Skeletal muscle satellite cell (primary cell): ENCODE measurements around the gene PDZD11.
"Not testable (repeated sequence)": the region's sequence is repeated elsewhere in the genome, so short reads cannot be mapped to it uniquely, and the experiment has no call there.

ENCODE experiments used
- H3K27me3 ChIP-seq: 2 replicates; pipeline ENCODE4 v1.7.0; 2013; ENCODE audit warnings: low read length; ENCODE audit not compliant: control insufficient read depth, insufficient read depth
- H3K36me3 ChIP-seq: 2 replicates; pipeline ENCODE4 v1.7.0; 2013; ENCODE audit warnings: mild to moderate bottlenecking, control low read depth, low read length; ENCODE audit not compliant: insufficient read depth
- H3K4me1 ChIP-seq: 2 replicates; pipeline ENCODE4 v1.7.0; 2013; ENCODE audit warnings: low read length; ENCODE audit not compliant: control insufficient read depth, insufficient read depth
- H3K4me2 ChIP-seq: 2 replicates; pipeline ENCODE4 v1.7.0; 2013; ENCODE audit warnings: mild to moderate bottlenecking, low read length
- H3K4me3 ChIP-seq: 2 replicates; pipeline ENCODE4 v1.7.0; 2013; ENCODE audit warnings: low read length
- H3K9ac ChIP-seq: 2 replicates; pipeline ENCODE4 v1.7.0; 2013; ENCODE audit warnings: mild to moderate bottlenecking, low read depth, low read length, moderate library complexity
- H3K9me3 ChIP-seq: replicated peaks from 2 replicates; pipeline ENCODE4 v1.7.0; 2013; ENCODE audit warnings: mild to moderate bottlenecking, control low read depth, low read length

PDZD11 gene

GRCh38 chrX:70289168-70289792 is 447 bp downstream of the PDZD11 start:
- Histone ChIP-seq H3K4me2 (peak overlapping the region; percentile 84), H3K4me1 (peaks cover 11% of the 10 kb centered on the region), H3K9me3 (no peaks in the 10 kb centered on the region), H3K4me3 (peak overlapping the region; percentile 76), H3K9ac (peak overlapping the region; percentile 87), H3K36me3 (peaks cover 4% of the 10 kb centered on the region), H3K27me3 (no peaks in the 10 kb centered on the region)

GRCh38 chrX:70281951-70282350 is 7.8 kb downstream of the PDZD11 start, which contains the start of gene RAB41:
RAB41 (plus strand) TSS chrX:70282172; CDS start chrX:70282218, 46 bp downstream.
- Histone ChIP-seq H3K4me1 (no peaks in the 10 kb centered on the region), H3K4me2 (no peak within 1 kb of the TSS), H3K9me3 (no peaks in the 10 kb centered on the region), H3K36me3 (no peaks in the 10 kb centered on the region), H3K9ac (no peak within 1 kb of the TSS), H3K27me3 (no peaks in the 10 kb centered on the region), H3K4me3 (no peak within 1 kb of the TSS)

DNA sequence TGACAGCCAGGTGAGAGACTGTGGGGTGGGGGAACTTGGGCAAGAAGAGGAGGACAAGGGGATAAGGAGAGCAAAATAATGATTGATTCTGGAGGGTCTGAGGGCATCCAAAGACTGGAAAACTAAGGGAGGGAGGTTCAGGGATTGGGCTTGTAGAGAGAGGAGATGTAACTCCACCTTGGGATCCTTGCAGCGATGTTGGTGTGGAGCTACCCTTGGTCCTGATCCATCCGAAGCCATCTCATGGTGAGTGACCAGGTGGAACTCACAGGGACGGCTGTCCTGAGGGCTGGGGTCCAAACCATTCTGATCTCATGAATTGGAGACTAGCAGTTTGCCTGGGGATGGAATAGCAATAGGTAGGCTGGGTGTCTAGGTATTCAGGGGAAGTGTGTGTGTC is 9.2 kb downstream of the PDZD11 start:
- Histone ChIP-seq H3K9me3 (no peaks in the 10 kb centered on the region), H3K36me3 (no peaks in the 10 kb centered on the region), H3K4me2 (no peak overlapping the region), H3K9ac (no peak overlapping the region), H3K27me3 (no peaks in the 10 kb centered on the region), H3K4me1 (no peaks in the 10 kb centered on the region), H3K4me3 (no peak overlapping the region)

- H3K9me3 ChIP-seq: no peaks in the 10 kb centered on the region
- no peak overlapping the region for H3K9ac ChIP-seq
- no peaks in the 10 kb centered on the region for H3K27me3 ChIP-seq
- no peak overlapping the region for H3K4me2 ChIP-seq
- no peak overlapping the region for H3K4me3 ChIP-seq
- H3K4me1 ChIP-seq: no peaks in the 10 kb centered on the region
- no peaks in the 10 kb centered on the region for H3K36me3 ChIP-seq
Measured at GRCh38 chrX:70279081-70279480, 10.6 kb downstream of the PDZD11 start.

GRCh38 chrX:70274029-70274428 is 15.7 kb downstream of the PDZD11 start:
- H3K4me2 ChIP-seq, H3K4me1 ChIP-seq, H3K9ac ChIP-seq, H3K36me3 ChIP-seq, H3K9me3 ChIP-seq, H3K4me3 ChIP-seq, H3K27me3 ChIP-seq: not testable (repeated sequence)

DNA sequence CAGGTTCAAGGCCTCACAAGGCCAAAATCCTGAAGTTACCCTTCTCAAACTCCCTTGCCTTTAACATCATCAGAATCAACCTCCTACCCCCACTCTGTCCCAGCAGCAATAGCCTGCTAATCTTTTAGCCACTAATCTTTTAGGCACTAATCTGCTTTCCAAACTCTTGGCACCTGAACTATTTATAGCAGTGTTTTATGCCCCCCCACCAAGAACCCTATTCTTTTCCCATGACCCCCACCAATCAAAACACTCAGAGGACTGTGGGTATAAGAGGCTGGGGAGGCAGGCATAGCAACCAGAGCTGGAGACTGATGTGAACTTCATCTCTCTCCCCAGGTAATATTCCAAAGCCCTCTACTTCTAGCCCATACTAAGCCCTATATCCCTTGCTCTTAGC is 21.7 kb downstream of the PDZD11 start, which contains the start of gene ARR3:
ARR3 (plus strand) TSS at position 301 of the 400 bp plus-strand sequence. CDS start 1,052 bp downstream, outside the sequence.
- Histone ChIP-seq H3K36me3 (no peaks in the 10 kb centered on the region), H3K27me3 (peaks cover 10% of the 10 kb centered on the region), H3K4me2 (no peak within 1 kb of the TSS), H3K9ac (no peak within 1 kb of the TSS), H3K4me3 (no peak within 1 kb of the TSS), H3K4me1 (no peaks in the 10 kb centered on the region), H3K9me3 (no peaks in the 10 kb centered on the region)

DNA sequence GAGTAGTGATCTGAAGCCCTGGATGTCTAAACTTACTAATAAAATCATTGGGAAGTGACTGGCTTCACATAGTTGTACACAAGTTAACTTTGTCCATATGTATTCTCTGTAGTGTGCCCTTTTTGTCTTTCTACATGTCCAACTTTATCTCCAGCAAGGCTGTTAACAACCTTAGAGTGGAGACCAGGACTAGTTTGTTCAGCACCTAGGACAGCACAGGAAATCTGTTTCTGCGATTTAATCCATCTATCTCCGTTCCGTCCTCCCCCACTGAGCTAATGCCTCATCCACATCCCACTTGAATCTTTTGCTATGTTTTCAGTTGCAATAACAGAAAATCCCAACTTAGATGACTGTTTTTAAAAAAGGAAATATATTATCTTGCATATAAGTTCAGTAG is 24.9 kb downstream of the PDZD11 start:
- H3K27me3 ChIP-seq: peaks cover 6% of the 10 kb centered on the region
- no peaks in the 10 kb centered on the region for H3K36me3 ChIP-seq
- H3K9ac ChIP-seq: no peak overlapping the region
- no peak overlapping the region for H3K4me2 ChIP-seq
- H3K4me3 ChIP-seq: no peak overlapping the region
- no peaks in the 10 kb centered on the region for H3K9me3 ChIP-seq
- H3K4me1 ChIP-seq: no peaks in the 10 kb centered on the region

DNA sequence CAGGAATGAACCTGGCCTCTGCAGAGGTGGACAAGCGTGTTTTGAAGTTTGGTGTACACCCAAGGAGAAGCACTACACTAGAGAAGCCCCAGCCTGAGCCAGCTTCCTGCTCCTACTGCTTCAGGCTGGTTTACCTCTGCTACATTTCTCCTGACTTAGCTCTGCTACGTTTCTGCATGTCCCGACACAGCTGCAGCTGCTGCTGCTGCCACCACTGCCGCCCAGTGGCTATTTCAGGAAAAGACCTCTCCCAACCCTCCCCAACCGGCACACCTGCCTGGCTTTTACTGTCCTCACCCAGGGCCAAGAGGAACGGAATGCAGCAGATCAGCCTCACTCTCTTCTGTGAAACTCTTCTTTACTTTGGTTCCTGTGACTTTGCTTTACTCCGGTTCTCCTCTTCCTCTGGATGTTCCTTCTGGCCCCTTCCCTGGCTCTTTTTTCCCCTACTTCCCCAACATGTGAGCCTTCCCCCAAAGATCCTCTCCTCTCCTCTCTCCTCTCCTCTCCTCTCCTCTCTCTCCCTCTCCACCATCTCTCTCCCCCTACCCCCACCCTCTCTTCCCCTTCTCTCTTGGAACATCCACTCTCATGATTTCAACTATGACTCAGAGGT is 26.7 kb downstream of the PDZD11 start:
- no peaks in the 10 kb centered on the region for H3K36me3 ChIP-seq
- H3K9ac ChIP-seq: no peak overlapping the region
- no peak overlapping the region for H3K4me2 ChIP-seq
- H3K27me3 ChIP-seq: peaks cover 6% of the 10 kb centered on the region
- H3K9me3 ChIP-seq: no peaks in the 10 kb centered on the region
- no peaks in the 10 kb centered on the region for H3K4me1 ChIP-seq
- no peak overlapping the region for H3K4me3 ChIP-seq

DNA sequence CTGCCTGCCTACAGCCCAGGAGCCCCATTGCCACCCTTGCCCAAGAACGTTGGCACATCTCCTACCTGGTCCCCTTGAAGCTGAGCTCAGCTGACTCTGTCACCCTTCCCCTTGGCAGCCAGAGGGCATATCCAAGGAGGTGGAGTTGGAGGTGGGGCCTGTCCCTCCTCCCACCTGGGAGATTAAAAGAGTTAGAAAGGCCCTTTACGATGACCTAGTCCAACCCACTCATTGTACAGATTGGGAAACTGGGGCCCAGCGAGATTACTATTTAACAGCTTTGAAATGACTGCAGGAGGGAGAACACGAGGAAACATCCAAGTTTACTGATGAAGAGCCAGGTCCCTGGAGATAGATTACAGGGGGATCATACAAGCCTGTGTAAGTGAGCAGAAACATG is 29.6 kb downstream of the PDZD11 start, which contains the start of gene P2RY4:
P2RY4 (minus strand) TSS at position 101 of the 400 bp plus-strand sequence. CDS start 580 bp downstream, outside the sequence.
- H3K4me1 ChIP-seq: no peaks in the 10 kb centered on the region
- H3K4me2 ChIP-seq: no peak within 1 kb of the TSS
- no peak within 1 kb of the TSS for H3K4me3 ChIP-seq
- H3K36me3 ChIP-seq: no peaks in the 10 kb centered on the region
- no peaks in the 10 kb centered on the region for H3K9me3 ChIP-seq
- no peak within 1 kb of the TSS for H3K9ac ChIP-seq
- peaks cover 9% of the 10 kb centered on the region for H3K27me3 ChIP-seq

DNA sequence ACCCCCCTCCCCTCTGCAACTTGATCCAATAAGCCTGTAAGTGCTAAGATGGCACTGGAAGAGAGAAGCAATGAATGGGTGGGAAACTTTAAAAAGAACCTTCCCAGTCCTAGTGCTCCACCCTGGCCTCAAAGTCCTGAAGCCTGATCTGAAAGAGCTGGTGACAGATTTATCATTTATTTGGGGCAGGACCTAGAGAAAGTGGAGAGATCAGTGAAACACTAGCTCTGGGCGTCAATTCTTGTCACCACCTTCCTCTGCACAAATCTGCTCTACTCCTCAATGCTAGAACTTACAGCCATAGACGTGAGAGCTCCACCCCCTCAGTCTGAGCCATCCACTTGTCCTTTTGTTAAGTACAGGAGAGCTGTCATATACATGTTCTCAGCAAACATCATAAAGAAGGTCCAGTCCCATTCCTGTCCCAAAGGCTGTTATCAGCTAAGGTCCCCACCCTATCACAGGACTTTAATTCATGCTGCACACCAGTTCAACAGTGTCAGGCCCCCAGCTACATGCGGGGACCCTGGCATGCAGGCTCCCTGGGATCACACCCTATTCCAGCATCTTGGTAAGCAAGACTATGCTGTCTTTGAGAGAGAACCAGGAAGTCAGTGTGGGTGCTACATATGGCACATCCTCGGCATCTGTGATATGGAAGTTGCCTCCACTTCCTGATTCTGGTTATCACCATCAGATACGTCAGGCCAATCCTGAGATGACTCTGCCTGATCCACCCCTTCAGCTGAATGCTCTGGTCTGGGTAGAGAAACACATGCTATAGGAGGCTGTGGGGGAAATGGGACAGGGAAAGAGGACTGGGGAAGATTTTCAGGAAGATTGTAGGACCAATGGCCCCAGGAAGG is 32.1 kb downstream of the PDZD11 start:
- H3K36me3 ChIP-seq: no peaks in the 10 kb centered on the region
- no peak overlapping the region for H3K4me3 ChIP-seq
- H3K4me1 ChIP-seq: no peaks in the 10 kb centered on the region
- no peak overlapping the region for H3K9ac ChIP-seq
- H3K9me3 ChIP-seq: no peaks in the 10 kb centered on the region
- H3K4me2 ChIP-seq: no peak overlapping the region
- H3K27me3 ChIP-seq: peaks cover 3% of the 10 kb centered on the region

DNA sequence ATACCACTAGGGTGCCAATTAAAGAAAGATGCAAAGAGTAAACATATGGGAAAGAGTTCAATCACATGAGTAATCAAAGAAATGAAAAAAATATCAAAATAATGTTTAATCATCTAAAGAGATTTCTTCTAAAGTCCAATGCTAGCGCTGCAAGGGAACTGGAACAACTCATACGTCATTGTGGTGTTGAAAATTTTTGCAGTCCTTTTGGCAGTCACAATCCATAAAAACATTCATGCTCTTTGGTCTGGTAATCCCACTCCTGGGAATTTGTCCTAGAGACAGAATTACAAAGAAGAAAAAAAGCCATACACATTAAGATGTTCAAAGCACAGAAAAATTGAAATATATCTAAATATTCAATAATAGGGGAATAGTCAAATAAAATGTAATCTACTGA is 34.3 kb downstream of the PDZD11 start:
- Histone ChIP-seq H3K4me3 (no peak overlapping the region), H3K4me1 (no peaks in the 10 kb centered on the region), H3K27me3 (peaks cover 3% of the 10 kb centered on the region), H3K4me2 (no peak overlapping the region), H3K9me3 (no peaks in the 10 kb centered on the region), H3K9ac (no peak overlapping the region), H3K36me3 (no peaks in the 10 kb centered on the region)
